GM12875 (cell line): ENCODE results near the gene FBLN2.

Experiments
- H3K4me3 ChIP-seq: one replicate; pipeline ENCODE4 v1.5.1; 2011; ENCODE audit warnings: low read depth, low read length, control low read depth
- CTCF ChIP-seq: IDR thresholded peaks from 2 replicates; pipeline ENCODE4 v1.5.1; 2011; ENCODE audit warnings: low read depth, mild to moderate bottlenecking, control low read depth, inconsistent platforms, low read length, moderate library complexity, borderline replicate concordance; ENCODE audit not compliant: insufficient read depth

Gene FBLN2

GRCh38 chr3:13514639-13515435, 34.1 kb upstream of the FBLN2 start:
- H3K4me3 ChIP-seq, result no peak overlapping the region
- no peak for TF ChIP-seq CTCF

GRCh38 chr3:13515786-13516759, 32.9 kb upstream of the FBLN2 start:
- no peak for TF ChIP-seq CTCF

DNA sequence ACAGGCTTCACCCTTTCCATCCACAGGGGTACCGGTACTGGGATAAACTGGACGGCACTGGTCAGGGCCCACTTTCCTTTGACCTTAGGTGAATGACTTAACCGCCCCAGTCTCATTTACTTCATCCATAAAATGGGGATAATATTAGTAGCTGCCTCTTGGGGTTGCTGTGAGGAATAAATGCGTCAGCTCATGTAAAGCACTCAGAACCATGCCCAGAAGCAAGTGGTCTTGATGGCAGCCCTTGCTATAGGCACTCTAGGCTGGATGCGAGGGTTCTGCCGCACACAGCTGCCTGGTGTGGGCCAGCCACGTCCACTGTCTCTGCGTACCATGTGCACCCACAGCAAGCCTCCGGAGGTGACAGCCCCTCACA, 32.2 kb upstream of the FBLN2 start:
- TF ChIP-seq CTCF, result no peak
- H3K4me3 ChIP-seq, result no peak overlapping the region

More at GRCh38 chr3:13515786-13516759, 32.9 kb upstream of the FBLN2 start:
- no peak overlapping the region for H3K4me3 ChIP-seq

DNA sequence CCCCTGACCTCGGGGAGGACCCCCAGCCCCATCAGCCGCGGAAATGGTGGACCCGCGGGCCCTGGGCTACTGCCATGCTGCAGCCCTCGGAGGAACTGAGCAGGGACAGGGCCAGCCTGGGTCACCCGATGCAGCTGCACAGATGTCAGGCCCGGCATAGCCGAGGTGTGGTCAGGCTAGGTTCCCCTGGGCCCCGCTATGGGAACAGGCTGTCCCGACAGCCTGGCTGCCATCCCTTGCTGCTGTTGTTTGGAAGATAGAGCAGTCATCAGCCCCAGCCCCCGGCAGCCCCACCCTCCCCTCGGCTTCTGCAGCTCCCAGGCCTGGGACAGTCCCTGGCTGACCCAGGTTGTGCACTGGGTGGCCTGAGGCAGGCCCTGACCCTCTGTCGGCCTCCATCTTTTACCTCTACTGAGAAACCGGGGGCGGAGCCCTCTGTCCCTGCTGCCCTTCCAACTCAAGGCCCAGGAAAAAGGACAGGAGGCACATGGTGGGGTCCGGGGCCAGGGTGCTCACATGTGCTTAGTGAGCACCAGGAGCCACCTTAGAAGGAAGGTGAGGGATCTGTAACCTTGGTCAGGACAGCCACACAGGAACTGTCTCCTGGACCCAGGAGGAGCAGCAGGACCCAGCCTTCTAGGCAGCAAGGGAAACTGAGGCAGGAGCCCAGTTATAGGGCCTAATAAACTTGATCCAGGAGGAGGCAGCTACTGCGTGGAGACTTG, 31.5 kb upstream of the FBLN2 start:
- H3K4me3 ChIP-seq, result no peak overlapping the region
- no peak for TF ChIP-seq CTCF

DNA sequence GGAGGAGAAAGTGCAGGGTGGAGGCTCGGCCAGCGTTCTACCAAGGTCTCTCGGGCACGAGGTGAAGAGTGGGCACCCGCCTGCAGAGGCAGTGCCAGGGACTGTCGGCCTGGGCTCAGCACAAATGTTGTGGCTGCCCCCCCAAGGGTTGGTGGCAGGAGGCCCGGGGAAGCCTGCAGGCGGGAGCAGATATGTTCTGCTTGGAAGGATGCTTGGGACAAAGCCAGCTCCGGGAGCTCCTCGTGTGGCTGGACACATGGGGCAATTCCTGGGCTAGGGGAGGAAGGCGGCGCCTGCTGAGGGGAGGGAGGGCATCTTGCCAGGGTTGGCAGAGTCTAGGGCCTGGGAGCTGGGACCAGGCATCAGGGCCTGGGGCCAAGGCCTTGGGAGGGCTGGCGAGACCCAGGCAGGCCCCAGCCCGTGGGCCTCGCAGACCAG, 30.4 kb upstream of the FBLN2 start:
- no peak for TF ChIP-seq CTCF
- H3K4me3 ChIP-seq, result no peak overlapping the region

DNA sequence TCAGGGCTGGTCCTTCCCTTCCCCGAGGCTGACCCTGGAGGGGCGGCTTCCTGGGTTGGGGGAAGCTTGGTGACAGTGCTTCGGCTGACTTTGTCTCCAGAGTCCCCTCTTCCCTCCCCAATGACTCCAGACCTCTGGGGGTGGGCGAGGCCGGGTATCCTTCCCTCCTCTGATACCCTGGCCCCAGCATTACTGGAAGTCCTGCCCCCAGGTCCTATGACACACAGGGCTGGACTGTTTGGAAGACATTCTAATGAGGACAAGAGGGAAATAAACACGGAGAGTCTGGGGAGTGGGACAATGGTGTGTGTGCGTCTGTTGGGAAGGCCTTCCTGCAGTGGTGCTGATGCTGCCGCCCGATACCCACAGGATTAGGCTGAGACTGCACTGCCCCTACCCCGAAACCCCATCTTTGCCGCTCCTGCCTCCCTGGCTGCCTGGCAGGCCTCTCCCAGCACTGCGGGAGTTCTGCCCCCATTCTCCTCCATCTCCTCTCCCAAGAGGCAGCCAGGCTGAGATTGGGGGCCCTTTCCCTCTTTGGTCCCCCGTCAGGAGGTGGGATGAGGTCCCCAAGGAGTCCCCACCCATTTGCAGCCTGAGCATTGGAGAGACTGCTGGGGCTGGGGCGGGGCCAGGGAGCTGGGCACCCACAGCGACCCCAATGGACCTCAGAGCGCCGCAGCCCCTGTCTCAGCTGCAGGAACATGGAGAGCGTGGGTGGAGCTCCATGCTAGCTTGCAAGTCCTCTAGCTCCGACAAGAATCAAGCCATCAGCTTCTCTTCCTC, 29.7 kb upstream of the FBLN2 start:
- TF ChIP-seq CTCF, result no peak
- H3K4me3 ChIP-seq, result no peak overlapping the region
